H1 (cell line): ENCODE data around the gene CHDH.

Experiments
- CEBPB ChIP-seq: IDR thresholded peaks from 2 replicates; pipeline ENCODE4 v1.6.1; 2012; ENCODE audit warnings: low read depth, low read length
- CHD2 ChIP-seq: IDR thresholded peaks from 2 replicates; pipeline ENCODE4 v1.6.1; 2012; ENCODE audit warnings: low read length, improper control_type of control experiment
- HDAC6 ChIP-seq: IDR thresholded peaks from one replicate; pipeline ENCODE4 v1.7.1; 2012; ENCODE audit warnings: low read depth, mild to moderate bottlenecking, inconsistent platforms, low read length, moderate library complexity
- POLR2A ChIP-seq, 2 experiments: IDR thresholded peaks; 1 replicate in 1 of 2; 2 replicates in 1 of 2; pipeline ENCODE4 v1.6.1; 2011; ENCODE audit warnings: low read depth in 2 of 2, low read length in 2 of 2, mild to moderate bottlenecking in 2 of 2; ENCODE audit errors: control extremely low read depth in 1 of 2
- POLR2AphosphoS5 ChIP-seq: IDR thresholded peaks from 2 replicates; pipeline ENCODE4 v1.6.1; 2011; ENCODE audit warnings: low read depth, low read length
- SUZ12 ChIP-seq: fragments of 200-600 bp; sonication (generic); IDR thresholded peaks from 2 replicates; pipeline ENCODE4 v1.6.1; 2012; ENCODE audit warnings: mild to moderate bottlenecking, inconsistent platforms, low read length, moderate library complexity, mixed read lengths
- TF ChIP-seq, protein P1 (sequence below), 3 experiments: IDR thresholded peaks; 1 replicate in 2 of 3; 2 replicates in 1 of 3; pipeline versions ENCODE4 v1.5.1 to v1.6.1; 2011; ENCODE audit warnings: low read length in 3 of 3, mild to moderate bottlenecking in 3 of 3, inconsistent platforms in 2 of 3, low read depth in 1 of 3, moderate library complexity in 1 of 3; ENCODE audit not compliant: insufficient read depth in 1 of 3; ENCODE audit errors: control extremely low read depth in 1 of 3
- TF ChIP-seq, protein P2 (sequence below): IDR thresholded peaks from 2 replicates; pipeline ENCODE4 v1.6.1; 2011; ENCODE audit warnings: low read length, improper control_type of control experiment

DNA sequence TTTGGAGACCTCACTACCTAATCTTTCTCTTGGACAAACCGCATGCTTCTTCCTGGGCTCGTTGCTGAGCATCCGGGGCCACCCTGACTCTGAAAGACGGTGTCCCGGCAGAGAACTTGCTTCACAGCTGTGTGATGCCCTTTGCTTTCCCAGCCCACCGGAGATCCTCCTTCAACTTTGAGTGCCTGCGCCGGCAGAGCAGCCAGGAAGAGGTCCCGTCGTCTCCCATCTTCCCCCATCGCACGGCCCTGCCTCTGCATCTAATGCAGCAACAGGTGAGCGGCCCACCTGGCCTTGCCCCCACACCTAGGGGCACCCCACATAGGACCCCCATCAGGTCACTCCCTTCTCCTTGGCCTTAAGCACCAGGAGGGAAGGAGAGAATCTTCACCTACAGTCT lies 37.7 kb downstream of the CHDH start:
- TF ChIP-seq, protein P1, sequence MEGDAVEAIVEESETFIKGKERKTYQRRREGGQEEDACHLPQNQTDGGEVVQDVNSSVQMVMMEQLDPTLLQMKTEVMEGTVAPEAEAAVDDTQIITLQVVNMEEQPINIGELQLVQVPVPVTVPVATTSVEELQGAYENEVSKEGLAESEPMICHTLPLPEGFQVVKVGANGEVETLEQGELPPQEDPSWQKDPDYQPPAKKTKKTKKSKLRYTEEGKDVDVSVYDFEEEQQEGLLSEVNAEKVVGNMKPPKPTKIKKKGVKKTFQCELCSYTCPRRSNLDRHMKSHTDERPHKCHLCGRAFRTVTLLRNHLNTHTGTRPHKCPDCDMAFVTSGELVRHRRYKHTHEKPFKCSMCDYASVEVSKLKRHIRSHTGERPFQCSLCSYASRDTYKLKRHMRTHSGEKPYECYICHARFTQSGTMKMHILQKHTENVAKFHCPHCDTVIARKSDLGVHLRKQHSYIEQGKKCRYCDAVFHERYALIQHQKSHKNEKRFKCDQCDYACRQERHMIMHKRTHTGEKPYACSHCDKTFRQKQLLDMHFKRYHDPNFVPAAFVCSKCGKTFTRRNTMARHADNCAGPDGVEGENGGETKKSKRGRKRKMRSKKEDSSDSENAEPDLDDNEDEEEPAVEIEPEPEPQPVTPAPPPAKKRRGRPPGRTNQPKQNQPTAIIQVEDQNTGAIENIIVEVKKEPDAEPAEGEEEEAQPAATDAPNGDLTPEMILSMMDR (IDR thresholded peaks at IDR 0.05; ENCODE audit: control extremely low read depth in 1 of 3, insufficient read depth in 1 of 3, low read depth in 1 of 3, low read length in 3 of 3): no peak
- TF ChIP-seq CEBPB: no peak
- no peak for TF ChIP-seq CHD2
- TF ChIP-seq HDAC6: no peak
- TF ChIP-seq POLR2AphosphoS5: no peak
- no peak for TF ChIP-seq POLR2A (IDR thresholded peaks at IDR 0.05; ENCODE audit: control extremely low read depth in 1 of 2, low read depth in 2 of 2, low read length in 2 of 2)
- no peak for TF ChIP-seq SUZ12
- TF ChIP-seq, protein P2, sequence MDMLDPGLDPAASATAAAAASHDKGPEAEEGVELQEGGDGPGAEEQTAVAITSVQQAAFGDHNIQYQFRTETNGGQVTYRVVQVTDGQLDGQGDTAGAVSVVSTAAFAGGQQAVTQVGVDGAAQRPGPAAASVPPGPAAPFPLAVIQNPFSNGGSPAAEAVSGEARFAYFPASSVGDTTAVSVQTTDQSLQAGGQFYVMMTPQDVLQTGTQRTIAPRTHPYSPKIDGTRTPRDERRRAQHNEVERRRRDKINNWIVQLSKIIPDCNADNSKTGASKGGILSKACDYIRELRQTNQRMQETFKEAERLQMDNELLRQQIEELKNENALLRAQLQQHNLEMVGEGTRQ: no peak
